Inflammatory macrophage treated with lipopolysaccharide for 1 hour (primary cell): Measurements from ENCODE around the gene ZBTB25.

Source experiments
- DNase-seq, 2 donors: peaks; one replicate each; pipeline ENCODE4 v3.0.0-alpha.2; 2020 to 2022

The ZBTB25 gene

DNA sequence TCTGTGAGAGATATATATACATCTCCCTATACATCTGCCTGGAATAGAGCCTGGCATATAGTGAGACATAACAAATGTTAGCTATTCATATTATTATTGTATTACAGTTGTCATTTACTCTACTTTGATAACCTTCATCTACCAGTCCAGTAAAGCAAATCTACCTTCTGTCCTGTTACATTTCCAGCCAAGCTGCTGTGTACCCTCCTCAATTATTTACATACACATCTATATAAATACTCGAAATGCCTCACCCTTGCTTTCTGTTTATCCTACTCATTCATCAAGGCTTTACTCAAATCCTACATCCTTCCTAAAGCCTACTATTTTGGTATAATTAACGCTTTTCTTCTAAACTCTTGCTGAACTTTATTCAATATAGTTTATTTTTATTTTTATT is 9.6 kb upstream of the ZBTB25 start:
- DNase-seq, result no peak

DNA sequence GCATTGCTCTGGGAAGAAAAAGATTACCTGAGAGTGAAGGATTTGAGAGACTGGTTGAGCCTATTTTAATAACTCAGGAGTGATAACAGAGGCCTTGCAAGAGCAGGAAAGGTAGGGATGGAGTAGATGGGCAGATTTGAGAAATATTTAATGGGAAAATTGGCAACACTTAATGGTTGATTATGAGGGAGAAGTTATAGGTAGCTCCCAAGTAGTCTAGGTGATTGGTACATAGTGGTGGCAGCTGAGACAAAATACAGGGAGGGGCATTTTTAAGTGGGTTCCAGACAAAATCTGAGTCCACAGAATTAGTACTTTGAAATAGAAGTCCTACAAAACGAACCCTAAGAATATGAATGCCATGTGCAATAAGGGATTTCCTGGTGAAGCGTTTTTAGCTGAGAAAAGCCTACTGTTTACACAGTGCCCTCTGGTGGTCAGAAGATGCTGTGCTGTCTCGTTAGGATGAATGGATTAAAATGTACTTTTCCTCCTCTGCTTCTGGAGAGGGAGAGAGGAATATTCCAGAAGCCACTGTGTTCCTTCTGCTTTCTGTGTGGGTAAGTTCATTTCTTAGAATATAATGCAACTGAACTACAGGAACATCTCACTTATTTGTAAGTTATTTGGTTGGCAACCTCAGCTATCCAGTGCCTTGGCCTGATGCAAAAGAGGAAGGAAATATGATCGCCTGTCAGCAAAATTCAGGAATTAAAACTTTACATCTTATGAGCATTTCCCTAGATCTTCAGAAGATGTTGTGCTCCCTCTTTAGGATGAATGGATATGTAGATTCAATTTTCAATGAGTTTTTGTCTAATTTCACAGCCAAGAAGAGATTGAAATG is 7.4 kb upstream of the ZBTB25 start:
- peak; percentile 67 to 90 for DNase-seq

DNA sequence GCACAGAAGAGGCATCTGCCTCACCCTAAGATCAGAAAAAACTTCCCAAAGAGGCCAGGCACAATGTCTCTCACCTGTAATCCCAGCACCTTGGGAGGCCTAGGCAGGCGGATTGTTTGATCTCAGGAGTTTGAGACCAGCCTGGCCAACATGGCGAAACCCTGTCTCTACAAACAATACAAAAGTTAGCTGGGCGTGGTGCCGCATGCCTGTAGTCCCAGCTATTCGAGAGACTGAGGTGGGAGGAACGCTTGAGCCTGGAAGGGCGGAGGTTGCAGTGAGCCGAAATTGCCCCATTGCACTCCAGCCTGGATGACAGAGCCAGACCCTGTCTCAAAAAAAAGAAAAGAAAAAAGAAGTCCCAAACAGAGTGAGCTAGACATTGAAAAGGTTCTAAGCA is 5.4 kb upstream of the ZBTB25 start:
- DNase-seq, result no peak

DNA sequence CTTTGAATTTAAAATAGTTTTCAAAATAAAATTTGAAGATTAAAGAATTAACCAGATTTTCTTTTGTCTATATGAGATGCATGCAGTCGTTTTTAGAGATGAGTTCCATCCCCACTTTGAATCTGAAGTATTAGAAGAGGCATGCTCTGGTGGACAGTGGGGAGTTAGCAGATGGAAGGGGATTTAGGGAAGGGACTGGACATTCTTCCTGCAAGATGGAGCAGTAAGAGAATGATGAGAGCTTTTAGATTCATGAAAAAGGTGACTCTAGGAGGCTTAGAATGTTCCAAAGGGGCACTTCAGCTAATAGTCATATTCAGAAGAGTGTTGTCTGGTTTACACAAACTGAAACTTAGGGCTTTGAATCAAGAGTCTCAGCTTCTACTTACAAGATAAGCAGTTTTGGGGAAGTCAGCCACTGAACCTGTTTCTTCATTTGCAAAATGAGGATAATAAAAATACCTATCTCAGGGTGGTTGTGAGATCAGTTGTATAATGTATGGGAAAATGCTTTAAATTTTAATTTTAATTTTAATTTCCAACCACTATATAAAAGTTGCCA is 4.7 kb upstream of the ZBTB25 start:
- no peak for DNase-seq

DNA sequence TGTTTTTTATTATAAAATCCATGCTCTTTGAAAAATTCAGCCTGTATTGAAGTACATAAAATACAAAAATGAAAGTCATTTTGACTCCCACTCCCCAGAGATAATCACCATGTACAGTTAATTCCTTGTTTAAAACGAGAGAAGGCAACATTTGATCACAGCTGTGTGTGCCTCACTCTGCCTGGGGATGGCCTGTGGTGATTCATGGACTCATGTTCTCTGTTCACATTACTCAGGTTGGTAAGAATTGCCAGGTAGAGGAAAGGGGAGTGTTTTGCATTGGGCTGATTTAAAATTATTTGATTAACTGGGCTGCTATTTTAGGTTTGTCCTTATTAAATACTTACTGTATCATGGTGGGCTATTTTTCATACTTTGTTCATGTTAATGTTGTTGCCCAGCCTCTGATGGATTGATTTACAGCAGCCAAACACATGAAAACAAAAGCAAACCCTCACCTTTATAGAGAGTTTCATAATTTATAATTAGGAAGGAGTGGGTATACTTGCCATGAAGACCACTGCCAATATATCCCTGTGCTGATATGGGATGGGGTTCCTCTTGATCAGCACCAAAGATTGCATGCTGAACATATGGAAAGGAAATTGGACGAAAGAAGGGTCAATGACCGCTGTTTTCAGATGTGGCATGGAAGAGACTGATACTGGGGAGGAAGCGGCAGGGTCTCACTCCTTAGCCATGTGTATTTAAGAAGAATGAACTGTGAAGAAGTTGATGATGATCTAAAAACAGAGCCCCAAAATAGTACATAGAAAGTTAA is 3.9 kb upstream of the ZBTB25 start:
- DNase-seq, result no peak

DNA sequence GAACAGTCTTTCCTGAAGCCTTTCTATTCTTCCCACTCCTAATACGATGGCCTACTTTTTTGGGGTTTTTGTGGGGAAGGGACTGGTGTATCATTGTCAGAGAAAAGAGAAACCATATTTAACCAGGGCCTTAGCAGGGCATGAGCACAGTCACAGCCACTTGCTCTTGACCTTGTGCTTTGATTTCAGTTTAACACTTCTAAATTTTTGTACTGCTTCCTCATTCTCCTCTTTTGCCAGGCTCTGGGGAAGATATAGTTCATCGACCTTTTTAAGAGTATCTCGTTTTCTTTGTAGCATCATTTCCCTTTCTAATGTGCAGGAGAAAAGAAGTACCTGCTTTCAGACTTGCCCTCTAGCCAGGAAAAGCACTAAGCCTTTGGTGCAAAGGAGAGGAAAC is 3.1 kb upstream of the ZBTB25 start:
- DNase-seq, result peak in 1 of 2 donors; percentile 56

DNA sequence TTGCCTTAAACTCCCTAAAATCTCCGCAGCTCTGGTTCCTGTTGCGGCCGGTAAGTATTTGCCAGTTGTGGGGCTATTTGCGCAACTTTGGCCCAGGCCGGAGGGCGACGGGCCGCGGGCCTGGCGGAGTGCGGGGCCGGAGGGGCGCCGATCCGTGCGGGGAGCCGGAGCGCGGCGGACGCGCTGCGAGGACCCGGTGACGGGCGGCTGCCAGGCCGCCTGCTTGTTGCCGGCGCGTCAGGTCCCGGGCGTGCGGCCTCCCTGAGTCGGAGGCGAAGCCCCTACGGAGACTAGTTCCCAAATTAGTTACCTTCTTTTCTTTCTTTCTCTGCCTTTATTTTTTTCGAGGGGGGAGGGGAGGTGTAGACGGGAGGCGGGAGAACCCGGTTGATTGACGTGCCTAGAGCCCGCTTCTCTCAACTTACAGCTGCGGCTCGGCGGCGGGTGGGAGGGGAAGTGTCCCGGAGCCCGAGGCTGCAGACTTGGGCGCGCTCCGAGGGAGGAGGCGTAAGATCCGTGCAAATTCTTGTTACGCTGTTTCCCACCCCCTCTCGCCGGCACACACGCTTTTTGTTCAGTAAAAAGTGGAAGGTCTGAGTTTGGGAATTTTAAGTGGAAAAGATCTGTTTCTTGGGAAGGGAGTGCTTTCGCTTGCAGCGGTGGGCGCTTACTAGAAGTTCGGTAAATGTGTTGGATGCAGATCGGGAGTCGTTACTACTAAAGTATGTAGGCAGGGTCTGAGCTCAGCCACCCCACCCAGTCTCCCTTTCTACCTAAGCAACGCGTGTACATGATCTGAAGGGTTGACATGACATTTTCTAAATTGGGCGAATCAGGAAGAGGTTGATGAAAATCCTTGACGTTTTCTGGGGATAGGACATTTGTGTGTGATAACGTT is 1.5 kb upstream of the ZBTB25 start:
- DNase-seq, result peak; percentile 86 to 88

DNA sequence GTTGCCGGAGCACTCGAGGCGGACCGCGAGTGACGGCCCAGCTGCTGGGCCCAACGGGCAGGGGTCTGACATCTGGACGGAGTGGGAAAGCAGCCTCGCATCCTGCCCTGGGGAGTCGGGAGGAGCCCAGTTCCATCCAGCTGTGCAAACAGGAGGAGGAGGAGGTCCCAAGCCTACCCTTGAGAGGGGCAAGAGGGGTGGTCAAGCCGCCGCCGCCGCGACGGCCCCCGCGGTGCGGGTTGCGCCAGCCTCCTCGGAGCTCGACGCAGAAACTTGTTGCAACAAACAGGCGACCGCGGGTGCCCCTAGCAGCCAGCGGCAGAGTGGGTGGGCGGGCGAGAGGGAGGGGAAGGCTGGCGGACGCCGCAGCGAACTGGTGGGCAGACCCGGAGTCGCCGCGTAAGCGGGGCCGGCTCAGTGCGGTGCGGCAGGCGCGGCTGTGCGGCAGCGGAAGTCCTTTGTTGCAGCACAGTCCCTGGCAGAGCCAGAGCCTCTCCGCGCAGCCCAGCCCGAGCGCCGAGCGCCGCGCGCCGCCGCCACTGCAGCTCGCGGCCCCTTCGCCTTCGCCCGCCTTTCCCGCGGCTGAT is 765 bp upstream of the ZBTB25 start, which contains the start of gene ZBTB1:
Gene ZBTB1 (plus strand): TSS at position 461 of the 587 bp plus-strand sequence. CDS start 16,735 bp downstream, outside the sequence.
- DNase-seq, result peak; percentile 85 to 95

DNA sequence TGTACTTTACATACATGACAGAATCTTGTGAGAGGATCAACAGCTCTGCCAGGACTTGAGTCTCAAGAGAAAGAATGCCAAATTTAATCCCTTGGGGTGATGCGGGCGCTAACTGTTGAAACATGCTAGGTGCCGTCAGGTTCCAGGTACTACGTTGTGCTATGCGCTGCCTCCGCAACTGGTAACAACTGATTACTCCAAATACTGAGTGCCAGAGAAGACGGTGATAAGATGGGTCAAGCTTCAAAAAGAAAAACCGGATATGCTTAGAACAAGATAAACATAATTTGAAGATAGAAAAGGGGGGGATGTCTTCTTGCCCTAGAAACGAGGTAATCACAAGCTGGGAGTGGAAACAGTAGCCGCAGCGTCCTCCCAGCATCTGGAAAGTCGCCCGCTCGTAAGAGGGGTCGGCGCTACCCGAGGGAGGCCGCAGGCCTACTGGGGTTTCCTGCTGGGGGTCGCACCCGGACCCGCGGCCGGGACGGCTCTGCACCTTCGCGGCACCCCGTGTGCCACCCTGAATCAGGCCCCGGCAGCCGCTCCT is 678 bp downstream of the ZBTB25 start:
- no peak for DNase-seq

DNA sequence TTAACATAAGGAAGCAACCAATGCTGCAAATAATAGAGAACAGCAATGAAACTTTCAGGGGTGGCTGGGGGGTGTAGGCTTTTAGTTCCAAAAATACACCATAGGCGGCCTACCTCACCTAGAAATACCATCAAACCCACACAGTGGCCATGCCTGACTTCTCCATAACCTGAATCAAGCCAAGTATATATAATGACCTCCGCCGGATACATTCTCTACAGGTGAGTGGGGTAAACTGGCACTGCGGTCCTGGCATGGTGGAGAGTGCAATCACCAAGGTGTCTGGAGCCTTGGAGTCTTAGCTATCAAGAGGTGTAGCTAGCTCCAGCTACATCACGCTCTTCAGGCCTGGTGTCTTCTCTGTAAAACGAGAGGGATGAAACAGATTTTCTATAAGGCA is 1.2 kb downstream of the ZBTB25 start:
- DNase-seq, result no peak

DNA sequence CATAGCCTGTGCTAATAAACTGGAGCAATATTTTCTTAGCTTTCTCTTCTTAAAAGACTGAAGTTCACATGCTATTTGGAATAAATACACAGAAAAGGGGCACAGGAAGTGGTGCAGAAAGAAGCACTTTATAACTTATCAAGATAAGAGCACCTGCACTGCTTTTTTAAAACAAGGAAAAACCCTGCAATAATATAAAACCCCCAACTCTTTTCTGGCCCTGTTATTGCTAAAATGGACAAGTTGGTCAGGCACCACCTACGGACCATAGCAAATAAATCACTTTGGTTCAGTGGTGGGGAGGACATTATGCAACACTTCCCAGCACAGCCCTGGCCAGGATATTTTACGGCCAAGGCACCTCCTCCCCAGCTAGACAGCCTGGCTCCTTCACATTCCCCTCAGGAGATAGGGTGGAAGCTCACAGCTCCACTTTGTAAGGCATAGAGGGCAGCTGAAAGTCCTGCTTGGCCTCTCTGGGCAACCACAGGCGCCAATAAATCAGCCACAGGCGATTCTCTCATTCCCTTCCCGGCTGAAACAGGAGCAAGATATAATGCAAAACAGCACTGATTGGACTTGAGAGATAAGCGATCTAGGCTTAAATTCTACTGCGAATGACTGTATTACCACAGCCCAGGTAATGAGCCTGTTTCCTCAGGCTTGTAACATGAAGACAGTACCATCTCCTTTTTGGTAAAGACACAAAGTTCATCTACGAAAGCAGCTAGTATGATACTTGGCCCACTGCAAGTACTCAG is 2.0 kb downstream of the ZBTB25 start:
- DNase-seq, result peak in 1 of 2 donors; percentile 32

DNA sequence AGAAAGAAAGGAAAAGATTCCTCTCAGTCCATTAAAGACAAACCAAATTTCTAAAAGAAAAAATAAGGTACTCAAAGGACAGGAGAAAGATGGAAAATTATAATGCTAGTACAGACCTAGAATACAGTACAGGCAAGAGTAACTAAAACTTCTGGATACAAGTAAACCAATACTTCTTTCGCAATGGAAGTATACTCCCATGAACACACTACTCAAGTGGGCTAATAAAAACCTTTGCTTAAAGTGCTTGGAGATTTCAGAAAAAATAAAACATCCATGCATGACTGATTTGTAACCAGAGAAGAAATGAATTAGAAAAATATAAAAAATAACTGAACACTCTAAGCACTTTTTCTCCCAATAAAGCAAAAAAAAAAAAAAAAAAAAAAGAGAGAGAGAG is 3.5 kb downstream of the ZBTB25 start:
- DNase-seq, result no peak

DNA sequence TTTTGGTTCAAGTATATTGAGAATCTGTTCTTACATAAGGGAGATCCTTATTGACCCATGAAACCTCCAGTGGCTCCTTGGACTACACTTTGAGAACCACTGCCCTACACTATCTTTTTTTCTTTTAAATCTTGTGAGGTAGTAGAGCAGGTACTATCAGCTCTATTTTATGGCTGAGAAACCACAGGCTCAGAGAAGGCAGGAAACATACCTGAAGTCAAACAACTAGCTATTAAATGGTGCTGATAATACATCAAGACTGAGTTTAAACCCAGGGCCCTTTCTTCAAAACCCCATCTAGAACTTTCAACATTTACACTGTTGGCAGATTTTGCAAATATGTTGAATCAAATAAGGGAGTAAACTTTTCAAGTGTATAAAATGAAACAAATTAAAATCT is 6.9 kb downstream of the ZBTB25 start:
- DNase-seq, result no peak

DNA sequence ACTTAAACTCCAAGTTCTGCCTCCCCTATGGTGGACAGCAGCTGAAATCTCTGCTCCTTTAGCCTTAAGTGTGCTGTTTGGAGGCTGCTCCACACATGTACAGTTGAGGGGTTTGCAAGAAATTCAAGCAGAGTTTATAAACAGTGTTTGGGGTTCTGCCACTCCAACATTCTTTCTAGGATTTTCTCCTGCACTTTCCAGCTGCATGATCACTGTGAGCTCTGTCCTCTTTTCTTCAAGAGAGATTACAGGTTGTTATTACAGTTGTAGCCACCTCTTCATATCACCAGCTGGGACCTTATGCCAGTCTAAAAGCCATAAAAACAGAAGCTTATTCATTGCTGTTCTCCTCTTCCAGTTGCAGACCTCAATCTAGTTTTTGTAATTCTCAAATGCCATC is 8.4 kb downstream of the ZBTB25 start:
- DNase-seq, result no peak

DNA sequence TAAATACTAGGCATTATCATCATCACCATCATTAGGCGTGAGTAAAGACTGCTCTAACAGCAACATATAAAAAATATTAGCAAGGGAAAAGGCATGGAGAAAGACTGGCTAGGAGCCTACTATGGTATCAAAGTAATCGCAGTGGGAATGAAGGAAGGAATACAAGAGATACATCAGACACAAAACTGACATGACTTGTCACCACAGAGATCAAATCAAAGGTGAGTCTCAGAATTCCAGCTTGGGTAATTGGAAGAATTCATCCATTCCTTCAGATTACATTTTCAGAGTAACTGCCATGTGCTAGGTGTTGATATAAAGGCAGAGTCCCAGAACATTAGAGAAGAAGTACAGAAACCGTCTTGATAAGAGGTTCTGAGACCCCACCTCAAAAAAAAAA is 10.2 kb downstream of the ZBTB25 start:
- no peak for DNase-seq

DNA sequence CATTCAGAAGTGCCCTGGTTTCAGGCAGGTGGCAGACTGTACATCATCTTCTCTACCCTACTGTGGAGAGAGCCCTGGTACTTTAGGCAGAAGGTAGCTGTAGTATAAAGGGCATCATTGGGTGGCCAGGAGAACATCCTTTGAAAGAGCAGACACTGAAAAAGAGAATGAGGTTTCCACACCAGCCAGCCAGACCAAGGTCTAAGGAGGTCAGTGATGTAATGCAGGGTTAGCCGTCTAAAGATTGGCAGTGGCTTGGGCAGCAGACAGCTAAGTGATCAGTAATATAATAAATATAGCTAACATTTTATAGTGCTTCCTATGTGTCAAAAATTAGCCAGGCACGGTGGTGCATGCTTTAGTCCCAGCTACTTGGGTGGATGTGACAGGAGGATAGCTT is 12.0 kb downstream of the ZBTB25 start:
- no peak for DNase-seq

DNA sequence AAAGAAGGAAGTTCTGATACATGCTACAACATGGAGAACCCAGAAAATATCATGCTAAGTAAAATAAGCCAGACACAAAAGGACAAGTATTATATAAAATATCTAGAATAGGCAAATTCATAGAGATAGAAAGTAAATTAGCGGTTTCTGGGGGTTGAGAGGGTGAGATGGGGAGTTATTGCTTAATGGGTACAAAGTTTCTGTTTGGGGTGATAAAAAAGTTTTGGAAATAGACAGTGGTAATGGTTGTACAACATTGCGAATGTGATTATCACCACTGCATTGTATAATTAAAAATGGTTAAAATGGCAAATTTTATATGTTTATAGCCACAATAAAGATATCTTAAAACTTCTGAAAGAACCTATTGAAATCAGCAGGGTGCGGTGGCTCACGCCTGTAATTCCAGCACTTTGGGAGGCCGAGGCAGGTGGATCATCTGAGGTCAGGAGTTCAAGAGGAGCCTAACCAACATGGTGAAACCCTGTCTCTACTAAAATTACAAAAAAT is 15.0 kb downstream of the ZBTB25 start:
- DNase-seq, result no peak

DNA sequence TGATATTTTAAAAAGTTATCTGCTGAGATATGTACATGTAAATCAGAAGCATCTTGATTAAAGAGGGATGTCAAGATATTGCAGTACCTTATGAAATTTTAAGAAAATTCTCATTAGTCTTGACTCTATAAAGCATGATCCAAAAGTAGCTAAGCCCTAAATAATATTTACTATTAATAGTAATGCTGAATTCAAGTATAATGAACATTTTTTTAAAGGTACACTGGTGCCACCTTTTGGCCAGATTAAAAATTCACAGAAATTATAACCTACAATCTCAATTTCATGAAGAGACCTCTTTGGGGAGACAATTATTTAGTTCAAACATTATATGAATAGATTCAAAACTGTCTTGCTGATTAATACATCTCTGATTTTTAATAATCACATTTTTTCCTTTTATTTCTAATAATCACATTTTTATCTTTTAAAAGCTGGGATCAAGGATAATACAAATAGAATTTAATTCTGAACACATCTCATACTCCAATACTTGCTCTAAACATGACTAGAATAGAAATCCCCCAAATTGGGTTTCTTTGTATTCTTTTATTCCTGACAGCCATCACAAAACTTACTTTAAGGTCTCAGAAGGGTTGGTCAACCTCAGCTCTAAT is 24.9 kb downstream of the ZBTB25 start:
- peak; percentile 38 to 73 for DNase-seq

DNA sequence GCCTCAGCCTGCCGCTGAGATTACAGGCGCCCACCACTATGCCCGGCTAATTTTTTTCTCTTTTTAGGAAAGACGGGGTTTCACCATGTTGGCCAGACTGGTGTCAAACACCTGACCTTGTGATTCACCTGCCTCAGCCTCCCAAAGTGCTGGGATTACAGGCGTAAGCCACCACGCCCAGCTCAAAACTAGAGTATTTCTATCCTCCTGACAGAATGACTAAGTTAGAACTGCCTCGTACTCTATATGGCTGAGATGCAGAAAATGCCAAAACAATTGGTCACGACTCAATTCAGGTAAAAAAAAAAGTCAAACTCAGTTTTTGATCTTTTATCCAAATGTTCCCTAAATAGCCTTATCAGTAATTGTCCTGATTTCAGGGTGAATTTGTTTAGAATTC is 27.2 kb downstream of the ZBTB25 start:
- no peak for DNase-seq

DNA sequence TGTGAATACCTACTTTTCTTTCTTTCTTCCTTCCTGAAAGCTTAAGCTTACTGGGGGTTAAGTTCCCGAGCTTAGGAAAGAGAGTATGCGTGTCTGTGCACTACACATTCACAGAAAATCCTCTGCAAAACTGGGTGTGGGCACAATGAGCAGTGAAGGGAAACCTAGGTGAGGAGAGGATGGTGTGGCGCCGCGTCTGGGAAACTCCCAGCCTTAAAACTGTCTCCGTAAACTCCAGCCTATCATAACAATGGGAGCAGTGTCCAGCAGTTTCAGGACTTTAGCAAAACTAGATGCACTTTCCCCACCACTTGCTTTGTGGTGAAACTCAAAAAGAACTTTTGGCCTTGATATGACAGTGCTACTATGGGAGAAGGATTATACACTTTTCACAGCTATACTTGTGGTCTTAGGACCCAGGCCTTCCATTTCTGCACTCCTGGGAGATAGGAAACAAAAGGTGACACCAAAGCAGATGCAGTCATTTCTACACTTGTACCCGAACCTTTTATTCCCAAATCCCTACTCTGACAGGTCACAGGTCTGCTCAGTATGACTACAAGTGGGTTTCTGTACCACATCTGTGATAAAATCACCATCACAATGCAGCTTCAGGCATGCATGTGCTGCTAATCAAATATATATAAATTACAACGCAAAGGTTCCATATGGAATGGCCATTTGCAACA is 27.9 kb downstream of the ZBTB25 start:
- DNase-seq, result no peak
